IMR-90 (cell line): ENCODE data around the gene CGB7. TPM values are rescaled to one million over a fixed set of nuclear protein-coding genes. Genes with fewer than 3 reads are reported as not detected.
"Not testable (repeated sequence)": the region's sequence is repeated elsewhere in the genome, so short reads cannot be mapped to it uniquely, and the experiment has no call there.

ENCODE experiments used
- ATAC-seq: fragments of 200-7000 bp; cut with Tn5 transposase; 2 replicates; pipeline ENCODE4 v1.9.1; 2020; ENCODE audit warnings: low read depth, mild to moderate bottlenecking, moderate library complexity
- BruUV-seq: library from RNA; stranded (reverse); fragments of 400-500 nt; replicated peaks from 2 replicates; lab custom pipeline; 2021; lab: Mats Ljungman, UMichigan
- CTCF ChIA-PET: fragments of 300-600 bp; formaldehyde crosslinking; extraction: SDS; loops from one replicate; lab custom pipeline; 2021; ENCODE audit warnings: antibody characterized with exemption; lab: Yijun Ruan, JAX
- POLR2A ChIA-PET: fragments of 300-600 bp; sonication (Branson Sonifier 250); formaldehyde crosslinking; loops from one replicate; lab custom pipeline; 2022; ENCODE audit warnings: antibody characterized with exemption; ENCODE audit not compliant: unreplicated experiment; lab: Charles Lee
- DNase-seq: peaks from one replicate; pipeline ENCODE4 v3.0.0; 2013
- H2AFZ ChIP-seq: replicated peaks from 2 replicates; pipeline ENCODE3; 2013; ENCODE audit warnings: low read length, mild to moderate bottlenecking; ENCODE audit not compliant: poor library complexity
- H2AK5ac ChIP-seq: 2 replicates; pipeline ENCODE4 v1.6.1; 2013; ENCODE audit warnings: low read depth, low read length, inconsistent platforms
- H2AK9ac ChIP-seq: replicated peaks from 2 replicates; pipeline ENCODE3; 2013; ENCODE audit warnings: mild to moderate bottlenecking, low read depth, low read length, moderate library complexity; ENCODE audit not compliant: poor library complexity
- H2BK120ac ChIP-seq: 2 replicates; pipeline ENCODE4 v1.6.1; 2013; ENCODE audit warnings: low read depth, low read length, inconsistent platforms
- H2BK15ac ChIP-seq: 3 replicates; pipeline ENCODE4 v1.6.1; 2013; ENCODE audit warnings: low read depth, low read length, inconsistent platforms
- H2BK20ac ChIP-seq: 2 replicates; pipeline ENCODE4 v1.6.1; 2013; ENCODE audit warnings: low read depth, mild to moderate bottlenecking, inconsistent platforms, low read length, moderate library complexity
- H2BK5ac ChIP-seq: 2 replicates; pipeline ENCODE4 v1.6.1; 2013; ENCODE audit warnings: mild to moderate bottlenecking, low read depth, low read length, inconsistent platforms; ENCODE audit not compliant: poor library complexity, severe bottlenecking
- H3K14ac ChIP-seq: replicated peaks from 2 replicates; pipeline ENCODE4 v1.6.1; 2013; ENCODE audit warnings: low read depth, low read length, inconsistent platforms
- H3K18ac ChIP-seq: 2 replicates; pipeline ENCODE4 v1.6.1; 2013; ENCODE audit warnings: low read depth, low read length, control low read depth
- H3K23ac ChIP-seq: 2 replicates; pipeline ENCODE4 v1.6.1; 2013; ENCODE audit warnings: low read depth, low read length, inconsistent platforms
- H3K27ac ChIP-seq: 2 replicates; pipeline ENCODE4 v1.5.1; 2013; ENCODE audit warnings: mild to moderate bottlenecking, control low read depth, low read length; ENCODE audit not compliant: insufficient read depth
- H3K27me3 ChIP-seq: 2 replicates; pipeline ENCODE4 v1.6.1; 2013; ENCODE audit warnings: low read length; ENCODE audit not compliant: control insufficient read depth, insufficient read depth
- H3K36me3 ChIP-seq: 2 replicates; pipeline ENCODE4 v1.6.1; 2013; ENCODE audit warnings: low read length, mixed read lengths; ENCODE audit not compliant: control insufficient read depth, insufficient read depth
- H3K4ac ChIP-seq: 2 replicates; pipeline ENCODE4 v1.6.1; 2013; ENCODE audit warnings: low read depth, low read length, inconsistent platforms
- H3K4me1 ChIP-seq: 2 replicates; pipeline ENCODE4 v1.6.1; 2013; ENCODE audit warnings: low read length, mixed read lengths; ENCODE audit not compliant: control insufficient read depth, insufficient read depth
- H3K4me2 ChIP-seq: 2 replicates; pipeline ENCODE4 v1.6.1; 2013; ENCODE audit warnings: low read depth, mild to moderate bottlenecking, control low read depth, low read length, moderate library complexity
- H3K4me3 ChIP-seq: 2 replicates; pipeline ENCODE4 v1.5.1; 2013; ENCODE audit warnings: low read depth, mild to moderate bottlenecking, control low read depth, low read length, moderate library complexity; ENCODE audit not compliant: insufficient read depth
- H3K56ac ChIP-seq: 2 replicates; pipeline ENCODE4 v1.6.1; 2013; ENCODE audit warnings: low read length, inconsistent platforms; ENCODE audit not compliant: insufficient read depth; ENCODE audit errors: extremely low read depth
- H3K79me1 ChIP-seq, 2 experiments: 2 replicates each; pipeline ENCODE4 v1.6.1; 2013; ENCODE audit warnings: low read length in 2 of 2, inconsistent platforms in 1 of 2, low read depth in 1 of 2
- H3K9ac ChIP-seq: 2 replicates; pipeline ENCODE4 v1.6.1; 2013; ENCODE audit warnings: low read depth, low read length, control low read depth
- H3K9me1 ChIP-seq: 2 replicates; pipeline ENCODE4 v1.6.1; 2013; ENCODE audit warnings: low read length, inconsistent platforms; ENCODE audit not compliant: insufficient read depth
- H3K9me3 ChIP-seq: 2 replicates; pipeline ENCODE4 v1.6.1; 2013; ENCODE audit warnings: low read length; ENCODE audit not compliant: control insufficient read depth, insufficient read depth
- H4K20me1 ChIP-seq: 2 replicates; pipeline ENCODE4 v1.6.1; 2013; ENCODE audit warnings: low read length, inconsistent platforms; ENCODE audit not compliant: insufficient read depth
- H4K5ac ChIP-seq: 2 replicates; pipeline ENCODE4 v1.6.1; 2013; ENCODE audit warnings: mild to moderate bottlenecking, low read depth, low read length, control low read depth
- H4K8ac ChIP-seq, 2 experiments: 2 replicates each; pipeline ENCODE4 v1.6.1; 2013; ENCODE audit warnings: low read depth in 2 of 2, low read length in 2 of 2, control low read depth in 1 of 2, inconsistent platforms in 1 of 2
- H4K91ac ChIP-seq: 2 replicates; pipeline ENCODE4 v1.6.1; 2013; ENCODE audit warnings: low read depth, low read length, inconsistent platforms; ENCODE audit not compliant: insufficient read depth
- WGBS, 2 experiments: methylation state at CpG; one replicate each; pipeline versions ENCODE4 v1.1.5 to v1.1.7; 2013; ENCODE audit warnings: missing lambda C conversion rate in 2 of 2; ENCODE audit not compliant: insufficient read length in 1 of 2; ENCODE audit errors: extremely low coverage in 2 of 2; 5-methylcytosine and 5-hydroxymethylcytosine counted together
- dilution Hi-C: fragments of 300-500 bp; cut with HindIII; formaldehyde crosslinking; loops from one replicate; pipeline ENCODE4 v1.14.3; 2018; ENCODE audit warnings: low sequenced_read_pairs; ENCODE audit not compliant: unreplicated experiment
- in situ Hi-C: fragments of 300-500 bp; cut with MboI; formaldehyde crosslinking; loops from 3 replicates; pipeline ENCODE4 v1.14.3; 2019; ENCODE audit warnings: low sequenced_read_pairs, inconsistent platforms, mixed read lengths
- intact Hi-C: fragments of 100-400 bp; cut with micrococcal nuclease; formaldehyde crosslinking; loops from 2 replicates; pipeline ENCODE4 v1.10.0; 2022
- polyA plus RNA-seq, 3 experiments: library from polyadenylated mRNA; depleted of rRNA; stranded (reverse); fragments of >200 nt; gene quantifications; 2 replicates each; pipeline ENCODE4 v1.2.3, GENCODE V29; 2012; ENCODE audit warnings: low replicate concordance in 1 of 3
- total RNA-seq: library from RNA; depleted of rRNA; stranded (reverse); fragments of >200 nt; gene quantifications from 2 replicates; pipeline ENCODE4 v1.2.3, GENCODE V29; 2012

Gene CGB7
- total and polyA plus RNA-seq, 2 of the 4 experiments (the other 2 are of a cell fraction), result 1.7 TPM; not detected in 1

DNA sequence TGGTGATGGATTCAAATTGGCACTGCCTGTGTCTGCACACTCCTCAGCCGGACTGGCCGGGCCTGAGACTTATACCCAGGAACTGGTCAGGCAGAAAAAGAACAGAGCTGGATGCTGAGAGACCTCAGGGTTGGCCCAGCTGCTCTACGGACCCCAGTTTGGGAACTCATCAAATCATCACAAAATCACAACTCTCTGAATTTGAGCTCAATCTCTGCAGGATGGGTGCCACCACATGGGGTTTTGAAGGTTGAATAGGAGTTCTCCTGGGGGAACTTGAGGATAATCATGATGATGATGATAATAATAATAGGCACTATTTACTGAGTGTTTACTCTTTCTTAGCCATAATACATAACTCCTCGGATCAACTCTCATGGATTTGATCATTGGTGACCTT, 14.9 kb downstream of the CGB7 start:
- not testable (repeated sequence) for H3K23ac ChIP-seq

More for the DNA sequence above, 14.9 kb downstream of the CGB7 start:
- H2BK120ac ChIP-seq, H3K9me1 ChIP-seq, H4K8ac ChIP-seq, H3K27ac ChIP-seq, H3K4me3 ChIP-seq, H3K9me3 ChIP-seq, ATAC-seq, H3K56ac ChIP-seq, H4K5ac ChIP-seq, POLR2A ChIA-PET, H2BK15ac ChIP-seq, H3K18ac ChIP-seq, H3K4me1 ChIP-seq, DNase-seq, H4K91ac ChIP-seq, H2BK20ac ChIP-seq, H2BK5ac ChIP-seq, H4K20me1 ChIP-seq, H2AFZ ChIP-seq, BruUV-seq, CTCF ChIA-PET, H2AK5ac ChIP-seq, in situ Hi-C loops, dilution Hi-C loops, H3K4me2 ChIP-seq, H3K4ac ChIP-seq, H3K27me3 ChIP-seq, H2AK9ac ChIP-seq, H3K9ac ChIP-seq, H3K14ac ChIP-seq, H3K79me1 ChIP-seq, H3K36me3 ChIP-seq, intact Hi-C loops: not testable (repeated sequence)
- WGBS, 2 experiments, result no CpG with 5 or more reads among the region's 4 CpGs
